22Rv1 (cell line): ENCODE measurements around the gene SCO1.

ENCODE experiments used
- H3K27ac ChIP-seq: fragments of 450-650 bp; 2 replicates; pipeline ENCODE4 v1.5.1; 2017
- ZFX ChIP-seq: fragments of 450-650 bp; IDR thresholded peaks from 2 replicates; pipeline ENCODE4 v1.6.1; 2017; ENCODE audit warnings: antibody characterized with exemption, borderline replicate concordance
- TF ChIP-seq, protein P1 (sequence below): fragments of 450-650 bp; IDR thresholded peaks from 2 replicates; pipeline ENCODE4 v1.5.1; 2017; ENCODE audit warnings: mild to moderate bottlenecking

The SCO1 gene

DNA sequence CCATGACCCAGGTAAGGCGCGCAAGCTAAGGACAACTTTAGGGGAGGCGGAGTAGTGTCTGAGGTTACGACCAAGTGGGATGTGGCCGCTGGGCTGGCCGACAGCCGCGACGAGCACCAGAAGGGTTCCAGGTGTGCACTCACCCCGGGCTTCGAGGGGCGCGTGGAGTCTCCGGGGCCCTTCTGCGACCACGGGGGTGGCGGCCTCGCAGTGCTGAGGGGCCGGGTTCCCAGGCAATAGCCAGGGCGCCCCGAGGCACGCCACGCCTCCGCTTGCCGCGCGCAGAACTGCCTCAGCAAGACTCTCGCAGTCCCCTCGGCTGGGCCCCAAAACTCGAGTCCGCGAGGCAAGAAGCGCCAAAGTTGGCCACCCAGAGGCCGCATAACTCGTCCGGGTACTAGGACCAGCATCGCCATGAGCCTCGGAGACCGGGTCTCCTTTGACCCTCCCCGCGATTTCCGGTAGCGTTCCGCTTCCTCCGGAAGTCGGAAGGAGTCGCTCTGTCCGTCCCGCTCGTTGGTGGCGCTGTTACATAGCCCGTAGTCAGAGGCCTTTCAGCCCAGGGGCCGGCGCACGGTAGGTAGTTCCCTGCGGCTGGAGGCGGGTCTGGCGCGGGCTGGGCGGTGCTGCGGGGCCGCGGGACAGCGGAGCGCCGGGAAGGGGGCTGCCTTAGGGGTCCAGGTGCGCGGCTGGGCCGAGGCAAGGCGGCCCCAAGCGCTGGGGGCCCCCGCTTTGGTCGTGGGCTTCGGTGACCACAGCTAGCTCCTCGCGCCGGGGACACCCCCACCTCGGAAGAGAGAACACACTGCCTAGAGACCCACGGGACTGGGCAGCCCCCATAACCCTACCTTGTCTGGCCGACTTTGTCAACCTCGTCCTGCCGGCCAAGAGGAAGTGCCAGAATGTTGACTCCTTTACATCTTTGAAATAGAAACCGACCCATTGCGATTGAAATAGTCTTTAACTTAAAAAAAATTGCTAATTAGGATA is at the start of gene SCO1, which contains the start of gene ADPRM:
Gene SCO1, minus strand, starts transcription at position 442 of the 990 bp plus-strand sequence. Its CDS starts 26 bp downstream, at position 416.
Gene ADPRM, plus strand, starts transcription at position 503 of the 990 bp plus-strand sequence. CDS start 7,333 bp downstream, outside the sequence.
- TF ChIP-seq ZFX, result no peak
- TF ChIP-seq, protein P1, sequence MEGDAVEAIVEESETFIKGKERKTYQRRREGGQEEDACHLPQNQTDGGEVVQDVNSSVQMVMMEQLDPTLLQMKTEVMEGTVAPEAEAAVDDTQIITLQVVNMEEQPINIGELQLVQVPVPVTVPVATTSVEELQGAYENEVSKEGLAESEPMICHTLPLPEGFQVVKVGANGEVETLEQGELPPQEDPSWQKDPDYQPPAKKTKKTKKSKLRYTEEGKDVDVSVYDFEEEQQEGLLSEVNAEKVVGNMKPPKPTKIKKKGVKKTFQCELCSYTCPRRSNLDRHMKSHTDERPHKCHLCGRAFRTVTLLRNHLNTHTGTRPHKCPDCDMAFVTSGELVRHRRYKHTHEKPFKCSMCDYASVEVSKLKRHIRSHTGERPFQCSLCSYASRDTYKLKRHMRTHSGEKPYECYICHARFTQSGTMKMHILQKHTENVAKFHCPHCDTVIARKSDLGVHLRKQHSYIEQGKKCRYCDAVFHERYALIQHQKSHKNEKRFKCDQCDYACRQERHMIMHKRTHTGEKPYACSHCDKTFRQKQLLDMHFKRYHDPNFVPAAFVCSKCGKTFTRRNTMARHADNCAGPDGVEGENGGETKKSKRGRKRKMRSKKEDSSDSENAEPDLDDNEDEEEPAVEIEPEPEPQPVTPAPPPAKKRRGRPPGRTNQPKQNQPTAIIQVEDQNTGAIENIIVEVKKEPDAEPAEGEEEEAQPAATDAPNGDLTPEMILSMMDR, result peak; percentile 35
- H3K27ac ChIP-seq, result peak within 1 kb of the TSS; percentile 64

DNA sequence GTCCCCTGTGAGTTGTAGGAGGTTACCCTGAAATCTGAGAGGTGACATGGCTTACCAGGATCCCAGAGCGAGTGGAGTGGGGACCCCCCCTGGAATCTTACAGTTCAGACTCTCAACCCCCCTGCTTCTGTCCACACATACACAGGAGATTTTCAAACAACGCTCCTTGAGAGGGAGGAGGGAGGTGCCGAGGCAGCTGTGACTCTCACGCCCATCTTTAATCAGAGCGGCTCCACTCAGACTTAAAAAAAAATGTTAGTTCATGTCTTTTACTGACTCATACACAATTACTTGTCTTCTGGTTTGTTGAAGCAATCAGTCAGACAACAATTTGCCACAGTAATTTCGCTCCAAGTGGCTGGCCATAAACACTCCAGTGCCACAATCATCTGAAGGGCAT is 47.9 kb upstream of the SCO1 start:
- no peak for TF ChIP-seq ZFX
- TF ChIP-seq, protein P1, result no peak
- no peak overlapping the region for H3K27ac ChIP-seq

DNA sequence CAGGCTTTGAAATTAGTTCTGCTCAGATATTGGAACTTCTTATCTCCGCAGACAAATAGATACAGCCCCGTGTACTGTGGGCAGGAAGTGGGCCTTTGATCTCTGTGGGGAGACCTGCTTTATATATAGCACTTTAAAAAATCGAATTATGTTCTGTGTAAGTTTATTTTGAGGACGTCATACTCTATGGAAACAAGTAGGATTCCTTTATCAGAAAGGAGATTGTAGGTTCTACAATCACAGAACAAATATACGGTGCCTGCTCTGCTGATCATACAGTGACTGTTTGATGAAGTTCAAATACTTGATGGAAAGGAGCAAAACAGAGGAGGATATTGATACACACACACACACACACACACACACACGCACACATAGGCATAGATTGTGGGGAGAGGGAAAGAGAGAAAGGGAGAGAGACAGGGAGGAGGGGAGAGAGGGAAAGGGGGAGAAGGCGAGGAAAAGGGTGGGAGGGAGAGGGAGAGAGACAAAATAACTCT is 47.2 kb upstream of the SCO1 start:
- no peak overlapping the region for H3K27ac ChIP-seq
- TF ChIP-seq ZFX, result no peak
- TF ChIP-seq, protein P1, result no peak

DNA sequence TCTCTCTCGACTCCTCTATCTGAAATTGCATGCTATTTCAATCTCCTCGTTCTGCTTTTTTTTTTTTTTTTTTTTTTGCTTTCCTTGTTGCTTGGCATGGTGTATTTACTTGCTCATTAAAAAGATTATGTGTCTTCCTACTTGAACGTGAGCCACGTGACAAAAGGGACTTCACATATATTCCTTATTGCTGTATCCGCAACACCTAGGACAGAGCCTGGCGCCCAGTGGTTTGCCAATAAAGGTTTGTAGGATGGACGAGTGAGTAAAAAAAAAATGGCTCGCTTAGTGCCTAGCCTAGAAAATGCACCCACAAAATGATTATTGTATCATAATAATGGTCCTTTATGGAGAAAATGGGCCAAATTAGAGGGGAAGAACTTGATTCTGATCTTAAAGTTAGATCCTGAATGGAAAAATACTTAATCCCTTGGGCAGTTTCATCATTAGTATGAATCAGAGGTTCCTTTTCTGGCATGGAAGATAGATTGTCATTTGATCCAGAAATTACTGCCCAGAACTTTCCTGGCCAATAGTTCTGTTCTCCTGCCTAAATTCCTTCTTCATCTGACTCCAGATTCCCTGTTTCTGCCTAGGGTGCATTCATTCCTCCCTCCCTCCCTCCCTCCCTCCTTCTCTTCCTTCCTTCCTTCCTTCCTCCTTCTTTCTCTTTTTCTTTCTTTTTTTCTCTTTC is 46.1 kb upstream of the SCO1 start:
- TF ChIP-seq ZFX, result no peak
- TF ChIP-seq, protein P1, result no peak
- no peak overlapping the region for H3K27ac ChIP-seq

DNA sequence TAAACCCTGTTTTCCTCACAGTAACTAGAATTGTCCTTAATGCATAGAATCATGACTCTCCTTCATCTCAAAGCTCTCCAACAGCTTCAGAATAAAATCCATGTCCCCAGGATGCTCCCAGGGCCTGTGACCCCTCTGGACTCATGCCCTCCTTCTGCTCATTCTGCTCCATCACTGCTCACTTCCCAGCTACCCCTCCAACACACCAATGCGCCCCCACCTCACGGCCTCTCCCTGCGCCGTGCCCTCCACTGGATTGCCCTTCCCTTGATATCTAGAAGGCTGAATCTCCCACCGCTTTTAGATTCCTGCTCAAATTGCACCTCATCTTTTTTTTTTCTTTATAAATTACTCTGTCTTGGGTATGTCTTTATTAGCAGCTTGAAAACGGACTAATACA is 45.1 kb upstream of the SCO1 start:
- TF ChIP-seq, protein P1, result no peak
- TF ChIP-seq ZFX, result no peak
- no peak overlapping the region for H3K27ac ChIP-seq

DNA sequence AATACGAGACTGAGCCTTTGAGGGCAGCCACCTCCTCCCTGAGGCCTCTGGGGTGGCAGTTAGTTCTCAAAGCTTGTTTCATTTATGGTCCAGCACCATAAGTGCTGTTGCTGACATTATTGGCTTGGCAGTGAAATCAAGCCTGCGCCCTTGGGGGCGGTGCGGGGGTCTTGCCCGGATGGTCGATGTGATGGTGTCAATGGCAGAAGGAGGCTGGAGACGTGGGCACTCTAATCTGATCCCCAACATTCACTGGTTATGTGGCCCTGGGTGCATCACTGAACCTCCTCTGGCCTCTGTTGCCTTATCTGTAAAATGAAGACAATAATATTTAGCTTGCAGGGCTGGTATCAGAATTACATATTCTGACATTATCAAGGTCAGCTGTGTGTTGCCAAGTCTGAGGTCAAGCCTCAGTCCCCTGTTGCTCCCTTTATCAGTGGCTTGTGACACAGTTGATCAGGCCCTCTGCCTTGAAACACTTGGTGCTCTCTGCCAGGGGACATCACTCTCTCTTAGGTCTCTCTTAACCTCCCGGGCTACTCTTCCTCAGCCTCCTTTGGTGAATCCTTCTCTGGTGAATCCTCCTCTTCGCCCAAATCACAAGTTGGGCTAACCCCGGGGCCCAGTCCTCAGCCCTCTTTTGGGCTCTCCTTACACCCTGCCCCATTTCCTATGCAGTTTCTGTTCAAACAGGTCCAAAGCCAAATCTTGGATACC is 44.2 kb upstream of the SCO1 start:
- H3K27ac ChIP-seq, result no peak overlapping the region
- TF ChIP-seq, protein P1, result no peak
- TF ChIP-seq ZFX, result no peak
